Sigmoid colon (tissue), 7 donors: Measurements from ENCODE around the gene FAM240A. TPM values are rescaled to one million over a fixed set of nuclear protein-coding genes. Genes with fewer than 3 reads are reported as not detected.

ENCODE experiments used
- DNase-seq: peaks from one replicate; pipeline ENCODE4 v3.0.0-alpha.2; 2019
- H3K27ac ChIP-seq, 4 donors: fragments of 200-600 bp; sonication (generic); one replicate each; pipeline ENCODE4 v1.5.1; 2016 to 2019; ENCODE audit warnings: mild to moderate bottlenecking in 1 of 4
- H3K27me3 ChIP-seq, 3 donors: fragments of 200-600 bp; sonication (generic); one replicate each; pipeline ENCODE4 v1.5.1; 2019; ENCODE audit warnings: mild to moderate bottlenecking in 1 of 3
- H3K36me3 ChIP-seq, 4 donors: fragments of 200-600 bp; sonication (generic); one replicate each; pipeline ENCODE4 v1.5.1; 2016 to 2019
- H3K4me1 ChIP-seq, 4 donors: fragments of 200-600 bp; sonication (generic); one replicate each; pipeline ENCODE4 v1.5.1; 2017 to 2019
- H3K4me3 ChIP-seq, 4 donors: fragments of 200-600 bp; sonication (generic); one replicate each; pipeline ENCODE4 v1.5.1; 2017 to 2019; ENCODE audit warnings: mild to moderate bottlenecking in 2 of 4, moderate library complexity in 1 of 4
- H3K9me3 ChIP-seq, 4 donors: fragments of 200-600 bp in 3 of 4; sonication (generic) in 3 of 4; one replicate each; pipeline versions ENCODE4 v1.5.1 to v1.6.1; 2013 to 2019
- CTCF ChIP-seq, 4 experiments: fragments of 450-650 bp in 3 of 4; fragments of 200-600 bp in 1 of 4; IDR thresholded peaks; one replicate each; pipeline ENCODE4 v1.5.1; 2016 to 2019; ENCODE audit warnings: antibody characterized with exemption in 4 of 4, mild to moderate bottlenecking in 3 of 4, moderate library complexity in 2 of 4
- EP300 ChIP-seq, 4 donors: sonication (generic); formaldehyde crosslinking; IDR thresholded peaks; one replicate each; pipeline ENCODE4 v1.6.1; 2017; ENCODE audit warnings: antibody characterized with exemption in 4 of 4
- POLR2A ChIP-seq, 2 donors: fragments of 450-650 bp; IDR thresholded peaks; one replicate each; pipeline ENCODE4 v1.6.1; 2016; ENCODE audit warnings: antibody characterized with exemption in 2 of 2, mild to moderate bottlenecking in 2 of 2, moderate library complexity in 2 of 2
- POLR2AphosphoS5 ChIP-seq, 4 donors: sonication (generic); formaldehyde crosslinking; IDR thresholded peaks; one replicate each; pipeline ENCODE4 v1.6.1; 2017; ENCODE audit warnings: antibody characterized with exemption in 4 of 4
- WGBS, 2 donors: extraction: QIAGEN DNeasy Blood & Tissue Kit; methylation state at CpG; one replicate each; pipeline ENCODE4 v1.1.7; 2013; 5-methylcytosine and 5-hydroxymethylcytosine counted together
- intact Hi-C: fragments of 100-400 bp; cut with DNase I; formaldehyde crosslinking; loops from one replicate; pipeline ENCODE4 v1.15.1; 2023
- polyA plus RNA-seq, 3 donors: library from polyadenylated mRNA; stranded (reverse); fragments of 200-250 nt; gene quantifications; one replicate each; pipeline ENCODE4 v1.2.3, GENCODE V29; 2013
- total RNA-seq, 4 donors: library from RNA; depleted of rRNA; stranded (reverse); fragments of >200 nt; gene quantifications; one replicate each; pipeline ENCODE4 v1.1.0, GENCODE V29; 2016
- donor health status: healthy with polysubstance abuse.
- donor health status: Bipolar disorder and iron deficiency.
- donor health status: healthy.

FAM240A gene
- total and polyA plus RNA-seq, 7 donors, result not detected

- no peak overlapping the region for H3K27ac ChIP-seq
- no peak overlapping the region for H3K4me3 ChIP-seq
- peaks cover 0 to 3% (median 0%) of the 10 kb centered on the region in 3 donors for H3K27me3 ChIP-seq
- intact Hi-C loops, result no loop called here
- TF ChIP-seq POLR2A (IDR thresholded peaks at IDR 0.05), result no peak
- no peak for TF ChIP-seq POLR2AphosphoS5 (IDR thresholded peaks at IDR 0.05)
- no peak for TF ChIP-seq CTCF (IDR thresholded peaks at IDR 0.05)
- no peak for TF ChIP-seq EP300 (IDR thresholded peaks at IDR 0.05)
- no peaks in the 10 kb centered on the region for H3K4me1 ChIP-seq
- H3K36me3 ChIP-seq, result no peaks in the 10 kb centered on the region
- DNase-seq, result no peak
- 53 to 55% methylated on average over 3 of the region's 3 CpGs for WGBS, 2 donors
- H3K9me3 ChIP-seq, result no peaks in the 10 kb centered on the region
These were observed 3.7 kb downstream of the FAM240A start for GRCh38 chr3:46615976-46616375.

- Histone ChIP-seq H3K4me3 (no peak overlapping the region), H3K4me1 (no peaks in the 10 kb centered on the region), H3K27ac (no peak overlapping the region), H3K36me3 (no peaks in the 10 kb centered on the region), H3K9me3 (no peaks in the 10 kb centered on the region), H3K27me3 (peaks cover 0 to 3% (median 0%) of the 10 kb centered on the region in 3 donors)
- WGBS, 2 donors, result 92 to 93% methylated on average over 3 of the region's 3 CpGs
- no peak for DNase-seq
- no peak for TF ChIP-seq POLR2A (IDR thresholded peaks at IDR 0.05)
- no peak for TF ChIP-seq POLR2AphosphoS5 (IDR thresholded peaks at IDR 0.05)
- no peak for TF ChIP-seq EP300 (IDR thresholded peaks at IDR 0.05)
- no peak for TF ChIP-seq CTCF (IDR thresholded peaks at IDR 0.05)
- intact Hi-C loops, result no loop called here
These were observed 5.6 kb downstream of the FAM240A start for GRCh38 chr3:46617941-46618340.

- Histone ChIP-seq H3K9me3 (no peaks in the 10 kb centered on the region), H3K4me3 (no peak overlapping the region), H3K27me3 (peaks cover 0 to 3% (median 0%) of the 10 kb centered on the region in 3 donors), H3K27ac (no peak overlapping the region), H3K36me3 (no peaks in the 10 kb centered on the region), H3K4me1 (no peaks in the 10 kb centered on the region)
- WGBS, 2 donors, result 78 to 89% methylated on average over 8 of the region's 8 CpGs
- intact Hi-C loops, result no loop called here
- TF ChIP-seq CTCF (IDR thresholded peaks at IDR 0.05), result no peak
- no peak for DNase-seq
These were observed 7.8 kb downstream of the FAM240A start for GRCh38 chr3:46619845-46620778.

GRCh38 chr3:46624533-46624932, 12.2 kb downstream of the FAM240A start:
- DNase-seq, result no peak
- Histone ChIP-seq H3K4me3 (no peak overlapping the region), H3K9me3 (no peaks in the 10 kb centered on the region), H3K36me3 (no peaks in the 10 kb centered on the region), H3K27ac (no peak overlapping the region), H3K4me1 (peaks cover 0 to 7% (median 6%) of the 10 kb centered on the region in 4 donors), H3K27me3 (no peaks in the 10 kb centered on the region)
- WGBS, 2 donors, result 55 to 77% methylated on average over 2 of the region's 2 CpGs
- intact Hi-C loops, result no loop called here
- no peak for TF ChIP-seq EP300 (IDR thresholded peaks at IDR 0.05)
- no peak for TF ChIP-seq POLR2A (IDR thresholded peaks at IDR 0.05)
- no peak for TF ChIP-seq CTCF (IDR thresholded peaks at IDR 0.05)
